PFSK-1 (cell line): Measurements from ENCODE around the gene GCH1.

Experiments
- POLR2AphosphoS5 ChIP-seq: IDR thresholded peaks from 2 replicates; pipeline ENCODE4 v1.6.1; 2012; ENCODE audit warnings: low read depth, mild to moderate bottlenecking, control low read depth, low read length, moderate library complexity
- REST ChIP-seq, 2 experiments: IDR thresholded peaks; 2 replicates each; pipeline versions ENCODE4 v1.6.1 to v1.8.0; 2011 to 2012; ENCODE audit warnings: low read depth in 2 of 2, low read length in 2 of 2, control low read depth in 1 of 2, inconsistent platforms in 1 of 2, mild to moderate bottlenecking in 1 of 2, moderate library complexity in 1 of 2; ENCODE audit not compliant: insufficient read depth in 1 of 2
- SIN3A ChIP-seq: IDR thresholded peaks from 2 replicates; pipeline ENCODE4 v1.6.1; 2012; ENCODE audit warnings: mild to moderate bottlenecking, low read length, moderate library complexity, borderline replicate concordance; ENCODE audit not compliant: insufficient read depth

DNA sequence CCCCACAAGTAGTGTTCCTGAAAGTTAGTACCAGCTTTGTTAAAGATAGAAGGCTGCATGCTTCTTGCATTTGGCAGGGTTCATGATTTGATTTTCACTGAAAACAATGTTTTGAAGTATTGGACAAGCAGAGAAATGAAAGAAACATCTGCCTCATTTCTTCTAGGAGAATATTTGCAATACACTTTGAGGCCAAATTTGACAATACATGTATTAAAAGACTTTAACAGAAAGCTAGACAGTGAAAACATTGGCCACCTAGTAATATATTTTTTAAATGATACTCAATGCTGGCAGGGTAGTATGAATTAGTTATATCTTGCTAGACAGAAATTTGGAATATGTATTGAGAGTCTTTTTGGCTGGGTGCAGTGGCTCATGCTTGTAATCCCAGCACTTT is 68.5 kb downstream of the GCH1 start:
- TF ChIP-seq SIN3A: no peak
- TF ChIP-seq REST (IDR thresholded peaks at IDR 0.05; ENCODE audit: insufficient read depth in 1 of 2, low read depth in 2 of 2, low read length in 2 of 2): no peak
- TF ChIP-seq POLR2AphosphoS5: no peak
